Measurements from ENCODE around the gene SLC5A11.
A peak's percentile ranks its signal among the peaks of the same experiment; 100 is the strongest.
"Not testable (repeated sequence)": the region's sequence is repeated elsewhere in the genome, so short reads cannot be mapped to it uniquely, and the experiment has no call there.

SLC5A11 gene

GRCh38 chr16:24861461-24861860 lies 15.7 kb downstream of the SLC5A11 start:
- no peak for DNase-seq (ENCODE audit: low read depth)

DNA sequence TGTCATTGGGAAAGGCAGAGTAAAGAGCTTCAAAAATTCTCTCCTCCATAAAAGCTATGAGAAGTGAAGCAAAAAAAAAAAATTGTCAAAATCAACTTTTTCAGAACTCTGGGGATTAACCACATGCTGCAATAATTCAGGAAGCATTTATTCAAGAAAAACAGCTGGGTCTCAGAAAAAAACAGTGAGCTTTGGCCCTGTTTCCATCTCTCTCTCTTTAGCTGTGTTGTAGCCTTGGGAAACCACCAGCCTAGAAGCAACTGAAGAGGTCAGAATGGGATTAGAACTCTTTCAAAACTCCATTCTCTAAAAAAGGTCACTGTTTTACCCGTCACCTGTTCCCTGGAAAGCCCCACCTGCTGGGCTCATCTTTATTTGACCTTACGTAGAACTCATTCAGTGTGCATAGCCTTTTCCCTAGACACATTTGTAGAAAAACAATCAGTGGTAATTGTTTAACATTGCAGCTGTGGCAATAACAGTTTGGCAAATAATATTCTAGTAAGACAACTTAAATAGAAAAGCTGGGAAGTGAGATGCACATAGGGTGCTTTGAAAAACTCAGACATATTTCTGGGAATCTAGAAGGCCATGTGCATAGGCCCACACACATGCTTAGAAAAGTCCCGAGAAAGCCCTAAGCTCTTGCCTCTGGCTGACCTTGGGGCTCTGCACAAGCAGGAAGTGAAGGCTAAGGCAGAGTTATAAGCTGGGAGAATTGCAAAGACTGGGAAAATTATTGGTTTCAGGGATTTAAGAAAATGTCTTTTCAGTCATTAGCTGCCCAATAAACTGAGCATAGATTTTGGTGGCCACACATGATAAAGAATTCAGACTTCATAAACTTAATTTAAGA lies 18.0 kb downstream of the SLC5A11 start:
- no peak for DNase-seq (ENCODE audit: low read depth)

DNA sequence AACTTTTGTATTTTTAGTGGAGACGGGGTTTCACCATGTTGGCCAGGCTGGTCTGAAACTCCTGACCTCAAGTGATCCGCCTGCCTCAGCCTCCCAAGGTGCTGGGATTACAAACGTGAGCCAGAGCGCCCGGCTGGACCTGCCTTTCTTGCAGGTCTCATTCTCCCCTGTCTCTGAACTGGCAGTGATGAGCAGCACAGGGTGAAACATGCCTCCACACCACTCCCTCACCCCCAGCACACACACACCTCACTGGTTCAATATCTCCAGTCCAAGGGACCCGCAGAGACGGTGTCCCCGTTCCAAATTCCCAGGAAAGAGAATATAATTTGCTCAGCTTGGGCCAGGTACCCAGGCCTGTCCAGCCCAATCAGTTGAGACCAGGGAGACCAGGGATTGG lies 23.3 kb downstream of the SLC5A11 start:
- DNase-seq (ENCODE audit: low read depth), result no peak

DNA sequence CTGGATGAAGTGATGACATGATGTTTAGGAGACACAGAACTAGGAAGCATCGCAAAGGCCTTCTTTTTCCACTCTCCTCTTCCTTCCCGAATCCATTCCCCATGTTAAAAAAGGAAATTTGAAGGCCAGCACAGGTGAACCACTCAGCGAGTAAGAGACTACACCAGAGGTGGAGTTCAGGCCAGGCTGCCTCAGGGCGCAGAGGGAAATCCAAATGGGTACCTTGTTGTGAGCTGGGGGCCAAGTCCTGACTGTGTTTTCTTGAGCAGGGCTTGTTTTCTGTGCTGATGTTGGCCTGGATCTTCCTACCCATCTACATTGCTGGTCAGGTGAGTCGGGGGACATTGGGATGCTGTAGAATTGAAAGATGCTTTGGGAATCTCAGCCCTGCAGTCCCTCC lies 26.1 kb downstream of the SLC5A11 start:
- DNase-seq (ENCODE audit: low read depth), result no peak

GRCh38 chr16:24873028-24873427 lies 27.3 kb downstream of the SLC5A11 start:
- no peak for DNase-seq (ENCODE audit: low read depth)

DNA sequence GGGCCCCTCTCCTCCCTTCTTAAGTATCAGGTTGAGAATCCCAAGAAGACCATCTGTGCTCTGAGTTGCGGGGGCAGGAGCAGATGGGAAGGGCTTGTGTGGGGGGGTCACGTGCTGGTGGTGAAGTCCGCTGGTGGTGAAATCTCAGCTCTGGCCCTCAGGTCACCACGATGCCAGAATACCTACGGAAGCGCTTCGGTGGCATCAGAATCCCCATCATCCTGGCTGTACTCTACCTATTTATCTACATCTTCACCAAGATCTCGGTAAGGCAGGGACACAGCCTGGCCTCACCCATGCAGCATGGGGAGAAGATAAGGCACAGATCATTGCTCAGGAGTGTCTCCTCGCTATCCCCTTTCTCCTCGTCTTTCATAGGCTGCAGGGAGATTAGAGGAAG lies 29.7 kb downstream of the SLC5A11 start:
- DNase-seq (ENCODE audit: low read depth), result no peak

GRCh38 chr16:24876231-24876630 lies 30.5 kb downstream of the SLC5A11 start:
- no peak for DNase-seq (ENCODE audit: low read depth)

DNA sequence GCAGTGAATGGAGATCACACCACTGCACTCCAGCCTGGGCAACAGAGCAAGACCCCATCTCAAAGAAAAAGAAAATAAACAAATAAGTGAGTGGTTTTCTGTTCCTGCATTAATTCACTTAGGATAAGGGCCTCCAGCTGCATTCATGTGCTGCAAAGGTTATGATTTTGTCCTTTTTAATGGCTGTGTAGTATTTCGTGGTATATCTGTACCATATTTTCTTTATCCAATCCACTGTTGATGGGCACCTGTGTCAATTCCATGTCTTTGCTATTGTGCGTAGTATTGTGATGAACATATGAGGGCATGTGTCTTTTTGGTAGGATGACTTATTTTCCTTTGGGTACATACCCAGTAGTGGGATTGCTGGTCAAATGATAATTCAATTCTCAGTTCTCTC lies 33.9 kb downstream of the SLC5A11 start:
- DNase-seq (ENCODE audit: low read depth), result no peak

DNA sequence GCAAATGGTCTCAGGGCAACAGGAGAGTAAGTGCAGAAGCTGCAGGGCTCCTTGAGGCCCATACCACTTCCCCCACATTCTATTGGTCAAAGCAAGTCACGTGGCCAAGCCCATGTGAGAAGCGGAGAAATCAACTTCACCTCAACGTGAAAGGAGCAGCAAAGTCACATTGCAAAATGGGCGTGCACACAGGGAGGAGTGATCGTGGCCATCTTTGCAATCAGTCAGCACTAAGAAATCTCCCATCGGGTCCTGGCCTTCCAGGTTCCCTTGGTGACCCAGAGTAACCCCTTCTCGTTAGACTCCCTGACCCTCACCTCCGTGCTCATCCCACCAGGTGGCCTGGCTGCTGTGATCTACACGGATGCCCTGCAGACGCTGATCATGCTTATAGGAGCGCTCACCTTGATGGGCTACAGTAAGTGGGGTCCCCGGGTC lies 38.0 kb downstream of the SLC5A11 start:
- DNase-seq (ENCODE audit: low read depth), result no peak

- DNase-seq (ENCODE audit: low read depth), result no peak
Measured at GRCh38 chr16:24887472-24887871, 41.7 kb downstream of the SLC5A11 start.

DNA sequence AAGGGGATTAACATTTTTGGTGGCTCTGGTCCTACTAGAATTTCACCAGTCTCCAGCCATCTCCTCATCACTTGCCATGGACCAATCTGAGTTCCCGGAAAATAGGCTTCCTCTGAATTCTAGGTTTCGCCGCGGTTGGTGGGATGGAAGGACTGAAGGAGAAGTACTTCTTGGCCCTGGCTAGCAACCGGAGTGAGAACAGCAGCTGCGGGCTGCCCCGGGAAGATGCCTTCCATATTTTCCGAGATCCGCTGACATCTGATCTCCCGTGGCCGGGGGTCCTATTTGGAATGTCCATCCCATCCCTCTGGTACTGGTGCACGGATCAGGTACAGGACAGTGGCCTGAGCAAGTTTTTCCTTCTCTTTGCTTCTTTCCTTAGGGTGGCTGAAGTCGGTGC lies 45.0 kb downstream of the SLC5A11 start:
- DNase-seq (ENCODE audit: low read depth), result no peak

DNA sequence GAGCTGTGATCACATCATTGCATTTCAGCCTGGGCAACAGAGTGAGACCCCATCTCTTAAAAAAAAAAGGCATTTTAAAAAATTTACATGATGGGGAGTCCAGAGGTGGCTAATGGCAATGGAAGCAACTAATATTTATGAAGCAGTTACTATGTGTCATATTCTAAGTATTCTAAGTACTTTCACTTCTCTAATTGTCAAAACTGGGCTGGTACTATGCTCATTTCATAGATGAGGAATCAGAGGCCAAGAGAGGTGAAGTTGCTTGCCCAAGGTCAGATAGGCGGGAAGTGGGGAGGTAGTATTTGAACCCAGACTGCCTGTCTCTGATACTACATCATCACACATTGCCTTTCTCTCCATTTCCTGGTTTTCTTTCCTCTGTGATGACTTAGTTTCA lies 50.7 kb downstream of the SLC5A11 start:
- DNase-seq (ENCODE audit: low read depth), result no peak

DNA sequence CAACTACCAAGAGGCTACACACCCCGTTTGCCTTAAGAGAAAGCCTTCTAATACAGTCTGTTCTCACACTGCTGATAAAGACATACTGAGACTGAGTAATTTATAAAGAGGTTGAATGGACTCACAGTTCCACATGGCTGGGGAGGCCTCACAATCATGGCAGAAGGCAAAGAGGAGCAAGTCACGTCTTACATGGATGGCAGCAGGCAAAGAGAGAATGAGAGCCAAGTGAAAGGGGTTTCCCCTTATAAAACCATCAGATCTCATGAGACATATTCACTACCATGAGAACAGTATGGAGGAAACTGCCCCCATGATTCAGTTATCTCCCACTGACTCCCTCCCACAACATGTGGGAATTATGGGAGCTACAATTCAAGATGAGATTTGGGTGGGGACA lies 51.8 kb downstream of the SLC5A11 start:
- DNase-seq (ENCODE audit: low read depth), result not testable (repeated sequence)

DNA sequence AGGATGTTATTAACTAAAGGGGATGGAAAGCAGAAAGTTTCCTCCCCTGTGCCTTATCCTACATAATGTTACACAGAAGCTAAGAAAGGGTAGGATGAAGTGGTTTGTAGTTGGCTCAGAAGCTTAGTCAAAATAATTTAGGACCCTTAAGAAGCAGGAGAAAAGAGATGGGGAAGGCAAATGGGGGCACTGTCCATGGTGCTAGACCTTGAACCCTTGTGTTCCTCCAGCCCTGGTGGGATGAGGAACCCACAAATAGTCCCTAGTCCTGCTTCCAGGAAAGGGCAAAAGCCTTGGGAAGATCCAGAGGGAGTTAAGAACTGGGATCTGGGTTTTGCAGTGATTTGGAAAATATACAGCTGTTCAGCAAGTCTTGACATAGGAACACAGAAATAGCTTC lies 54.5 kb downstream of the SLC5A11 start:
- DNase-seq (ENCODE audit: low read depth), result no peak

DNA sequence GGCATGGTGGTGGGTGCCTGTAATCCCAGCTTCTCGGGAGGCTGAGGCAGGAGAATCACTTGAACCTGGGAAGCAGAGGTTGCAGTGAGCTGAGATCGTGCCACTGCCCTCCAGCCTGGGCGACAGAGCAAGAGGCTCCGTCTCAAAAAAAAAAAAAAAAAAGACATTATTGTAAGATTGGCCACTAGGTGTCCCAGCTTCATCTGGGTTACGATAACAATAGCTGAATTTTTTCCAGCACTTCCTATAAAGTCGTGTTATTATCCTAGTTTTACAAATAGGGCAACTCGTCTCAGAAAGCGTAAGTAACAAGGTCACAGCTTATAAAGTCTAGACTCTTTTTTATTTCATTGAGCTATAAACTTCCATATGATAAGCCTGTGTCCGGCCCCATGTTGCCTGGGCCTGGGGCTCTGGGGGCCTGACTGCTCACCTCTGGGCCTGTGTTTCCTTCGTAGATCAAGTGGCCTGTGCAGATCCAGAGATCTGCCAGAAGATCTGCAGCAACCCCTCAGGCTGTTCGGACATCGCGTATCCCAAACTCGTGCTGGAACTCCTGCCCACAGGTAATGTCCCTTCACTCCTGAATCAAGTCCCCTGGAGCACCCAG lies 60.5 kb downstream of the SLC5A11 start:
- DNase-seq (ENCODE audit: low read depth), result peak; percentile 16

DNA sequence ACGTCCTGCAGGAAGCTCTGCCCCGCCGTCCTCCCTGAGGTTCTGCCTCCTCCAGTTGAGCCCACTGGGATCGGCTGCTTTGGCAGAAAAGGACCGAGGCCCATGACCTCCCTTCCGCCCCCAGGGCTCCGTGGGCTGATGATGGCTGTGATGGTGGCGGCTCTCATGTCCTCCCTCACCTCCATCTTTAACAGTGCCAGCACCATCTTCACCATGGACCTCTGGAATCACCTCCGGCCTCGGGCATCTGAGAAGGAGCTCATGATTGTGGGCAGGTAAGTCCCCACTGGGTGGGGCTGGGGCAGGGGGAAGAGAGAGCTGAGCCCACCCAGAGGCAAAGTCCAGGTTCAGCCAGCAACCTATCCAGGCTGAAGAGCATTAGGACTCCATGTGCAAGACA lies 61.1 kb downstream of the SLC5A11 start:
- no peak for DNase-seq (ENCODE audit: low read depth)

- DNase-seq (ENCODE audit: low read depth), result no peak
Measured at GRCh38 chr16:24908716-24909115, 63.0 kb downstream of the SLC5A11 start.

- DNase-seq (ENCODE audit: low read depth), result no peak
Measured at GRCh38 chr16:24909856-24910255, 64.1 kb downstream of the SLC5A11 start.

- DNase-seq (ENCODE audit: low read depth), result no peak
Measured at GRCh38 chr16:24915019-24915418, 69.3 kb downstream of the SLC5A11 start.

- no peak for DNase-seq (ENCODE audit: low read depth)
Measured at GRCh38 chr16:24915576-24915975, 69.8 kb downstream of the SLC5A11 start.

DNA sequence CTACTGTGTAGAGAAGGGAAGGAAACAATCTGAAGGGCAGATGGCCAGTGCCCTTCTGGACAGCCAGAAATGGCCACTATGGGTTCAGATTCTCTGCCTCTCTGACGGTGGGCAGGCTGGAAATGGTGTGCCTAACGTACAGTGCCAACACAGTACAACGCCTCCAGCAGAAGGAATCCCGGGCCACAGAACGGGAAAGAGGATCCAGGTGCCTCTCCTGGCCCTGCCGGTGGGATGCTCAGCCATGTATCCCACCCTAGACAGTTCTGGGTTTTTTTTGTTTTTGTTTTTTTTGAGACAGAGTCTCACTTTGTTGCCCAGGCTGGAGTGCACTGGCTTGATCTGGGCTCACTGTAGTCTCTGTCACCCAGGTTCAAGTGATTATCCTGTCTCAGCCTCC lies 71.5 kb downstream of the SLC5A11 start:
- no peak for DNase-seq (ENCODE audit: low read depth)

DNA sequence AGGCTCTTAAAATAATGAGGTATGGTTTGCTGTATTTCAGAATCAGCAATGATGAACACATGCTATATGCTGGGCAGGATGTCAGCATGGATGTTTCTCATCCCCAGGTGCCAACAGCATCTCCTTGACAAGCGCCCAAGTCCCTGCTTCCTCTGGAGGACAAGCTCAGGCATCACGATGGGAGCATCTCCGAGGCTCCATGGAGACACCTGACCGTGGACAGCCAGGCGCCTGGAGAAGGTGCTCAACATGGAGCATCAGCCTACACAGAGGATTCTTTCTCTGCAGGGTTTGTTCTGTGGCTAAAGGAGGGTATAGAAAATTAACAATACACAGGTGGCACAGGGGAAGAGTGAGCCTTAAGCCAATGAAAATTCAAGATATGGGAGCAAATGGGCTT lies 72.1 kb downstream of the SLC5A11 start:
- DNase-seq (ENCODE audit: low read depth), result no peak

GRCh38 chr16:24918641-24919040 lies 72.9 kb downstream of the SLC5A11 start:
- no peak for DNase-seq (ENCODE audit: low read depth)

DNA sequence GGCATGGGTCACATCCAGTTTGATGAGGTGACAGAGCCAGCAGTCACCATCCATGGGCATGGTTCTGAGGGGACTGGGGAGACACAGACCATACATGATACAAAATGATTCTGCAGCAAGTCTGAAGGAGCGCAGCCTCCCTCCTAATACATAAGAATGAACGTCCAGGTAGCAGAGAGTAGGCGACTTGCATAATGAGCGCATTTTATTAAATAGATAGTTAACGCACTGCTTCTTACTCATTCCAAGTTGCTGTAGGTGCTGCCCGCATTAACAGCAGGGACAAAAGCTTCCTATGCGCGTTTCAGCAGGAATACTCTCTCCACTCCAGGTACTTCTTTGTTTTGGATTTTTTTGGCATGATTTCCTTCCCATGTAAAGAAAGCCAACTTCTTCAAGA lies 73.8 kb downstream of the SLC5A11 start:
- DNase-seq (ENCODE audit: low read depth), result no peak
